Keratinocyte (primary cell): ENCODE results near the gene EMP3.

ENCODE experiments used
- EZH2 ChIP-seq: IDR thresholded peaks from one replicate; pipeline ENCODE4 v1.6.1; 2012; ENCODE audit warnings: inconsistent platforms, mild to moderate bottlenecking, low read length, moderate library complexity
- TF ChIP-seq, protein P1 (sequence below), 3 experiments: IDR thresholded peaks in 1 of 3; conservative IDR thresholded peaks in 1 of 3; optimal IDR thresholded peaks in 1 of 3; 2 replicates in 2 of 3; 3 replicates in 1 of 3; pipeline versions ENCODE3 to v1.5.1; 2011; ENCODE audit warnings: low read length in 3 of 3, mild to moderate bottlenecking in 3 of 3, moderate library complexity in 2 of 3, control low read depth in 1 of 3, inconsistent platforms in 1 of 3; ENCODE audit not compliant: insufficient read depth in 2 of 3; ENCODE audit errors: extremely low read depth in 1 of 3

DNA sequence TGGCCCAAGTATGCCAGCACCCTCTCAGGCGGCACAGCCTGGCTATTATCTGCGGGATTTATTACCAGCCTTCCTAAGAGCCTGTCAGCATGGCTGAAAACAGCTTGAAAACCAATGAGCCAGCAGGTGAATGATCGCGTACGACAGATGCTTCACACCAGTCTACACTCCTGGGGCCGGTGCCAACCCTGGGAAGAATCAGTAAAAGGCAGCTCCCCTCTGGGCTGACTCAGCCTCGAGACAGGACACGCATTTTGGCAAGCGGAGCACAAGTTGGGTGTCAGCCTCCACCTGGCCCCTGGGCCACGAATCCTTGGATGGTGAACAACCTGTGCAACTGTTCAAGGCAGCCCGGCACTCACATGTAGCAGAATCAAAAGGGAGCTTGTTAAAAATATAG lies 15.6 kb downstream of the EMP3 start:
- TF ChIP-seq, protein P1, sequence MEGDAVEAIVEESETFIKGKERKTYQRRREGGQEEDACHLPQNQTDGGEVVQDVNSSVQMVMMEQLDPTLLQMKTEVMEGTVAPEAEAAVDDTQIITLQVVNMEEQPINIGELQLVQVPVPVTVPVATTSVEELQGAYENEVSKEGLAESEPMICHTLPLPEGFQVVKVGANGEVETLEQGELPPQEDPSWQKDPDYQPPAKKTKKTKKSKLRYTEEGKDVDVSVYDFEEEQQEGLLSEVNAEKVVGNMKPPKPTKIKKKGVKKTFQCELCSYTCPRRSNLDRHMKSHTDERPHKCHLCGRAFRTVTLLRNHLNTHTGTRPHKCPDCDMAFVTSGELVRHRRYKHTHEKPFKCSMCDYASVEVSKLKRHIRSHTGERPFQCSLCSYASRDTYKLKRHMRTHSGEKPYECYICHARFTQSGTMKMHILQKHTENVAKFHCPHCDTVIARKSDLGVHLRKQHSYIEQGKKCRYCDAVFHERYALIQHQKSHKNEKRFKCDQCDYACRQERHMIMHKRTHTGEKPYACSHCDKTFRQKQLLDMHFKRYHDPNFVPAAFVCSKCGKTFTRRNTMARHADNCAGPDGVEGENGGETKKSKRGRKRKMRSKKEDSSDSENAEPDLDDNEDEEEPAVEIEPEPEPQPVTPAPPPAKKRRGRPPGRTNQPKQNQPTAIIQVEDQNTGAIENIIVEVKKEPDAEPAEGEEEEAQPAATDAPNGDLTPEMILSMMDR (optimal IDR thresholded peaks at IDR 0.05 in 1 of 3, IDR thresholded peaks at IDR 0.05 in 1 of 3, conservative IDR thresholded peaks at IDR 0.05 in 1 of 3; ENCODE audit: extremely low read depth in 1 of 3, insufficient read depth in 2 of 3, low read length in 3 of 3), result no peak
- no peak for TF ChIP-seq EZH2
